Fibroblast of lung (primary cell): ENCODE data around the gene DHODH. TPM values are rescaled to one million over a fixed set of nuclear protein-coding genes. Genes with fewer than 3 reads are reported as not detected.

Experiments used
- DNase-seq, 2 donors: peaks; one replicate each; pipeline versions ENCODE4 v3.0.0 to v3.0.0-alpha.2; 2010; ENCODE audit warnings: low read depth in 2 of 2
- H2AFZ ChIP-seq: 2 replicates; pipeline ENCODE4 v1.5.1; 2012; ENCODE audit warnings: low read length, control low read depth, inconsistent platforms
- H3K27ac ChIP-seq: 2 replicates; pipeline ENCODE4 v1.5.1; 2011; ENCODE audit warnings: low read length, control low read depth; ENCODE audit not compliant: insufficient read depth
- H3K27me3 ChIP-seq: 2 replicates; pipeline ENCODE4 v1.5.1; 2011; ENCODE audit warnings: mild to moderate bottlenecking, low read length; ENCODE audit not compliant: control insufficient read depth, insufficient read depth
- H3K36me3 ChIP-seq: 2 replicates; pipeline ENCODE4 v1.5.1; 2011; ENCODE audit warnings: low read length; ENCODE audit not compliant: control insufficient read depth, insufficient read depth
- H3K4me1 ChIP-seq: 2 replicates; pipeline ENCODE4 v1.5.1; 2011; ENCODE audit warnings: low read length; ENCODE audit not compliant: control insufficient read depth, insufficient read depth; ENCODE audit errors: extremely low read depth
- H3K4me2 ChIP-seq: 2 replicates; pipeline ENCODE4 v1.5.1; 2011; ENCODE audit warnings: low read length, control low read depth; ENCODE audit not compliant: insufficient read depth; ENCODE audit errors: extremely low read depth
- H3K4me3 ChIP-seq, 4 experiments: fragments of 200-600 bp in 1 of 4; sonication (generic) in 1 of 4; replicated peaks in 1 of 4; 2 replicates each; pipeline ENCODE4 v1.5.1; 2011 to 2016; ENCODE audit warnings: low read length in 4 of 4, low read depth in 3 of 4, mild to moderate bottlenecking in 3 of 4, control low read depth in 2 of 4, inconsistent platforms in 1 of 4, mixed read lengths in 1 of 4; ENCODE audit not compliant: insufficient read depth in 1 of 4; ENCODE audit errors: control extremely low read depth in 1 of 4
- H3K79me2 ChIP-seq: 2 replicates; pipeline ENCODE4 v1.5.1; 2012; ENCODE audit warnings: mild to moderate bottlenecking, low read length, inconsistent platforms; ENCODE audit not compliant: control insufficient read depth, insufficient read depth
- H3K9ac ChIP-seq: 2 replicates; pipeline ENCODE4 v1.5.1; 2011; ENCODE audit warnings: mild to moderate bottlenecking, low read length, control low read depth; ENCODE audit not compliant: insufficient read depth
- H3K9me3 ChIP-seq: 2 replicates; pipeline ENCODE4 v1.5.1; 2012; ENCODE audit warnings: low read depth, low read length; ENCODE audit not compliant: control insufficient read depth, insufficient read depth
- H4K20me1 ChIP-seq: 2 replicates; pipeline ENCODE4 v1.5.1; 2011; ENCODE audit warnings: low read length; ENCODE audit not compliant: control insufficient read depth, insufficient read depth; ENCODE audit errors: extremely low read depth
- EZH2 ChIP-seq: IDR thresholded peaks from 2 replicates; pipeline ENCODE4 v1.5.1; 2012; ENCODE audit warnings: low read length, control low read depth, mild to moderate bottlenecking; ENCODE audit errors: missing control alignments
- polyA minus RNA-seq: library from RNA; depleted of rRNA, polyadenylated mRNA; stranded (reverse); fragments of >200 nt; gene quantifications from 2 replicates; pipeline ENCODE4 v1.2.3, GENCODE V29; 2011; ENCODE audit warnings: low replicate concordance
- polyA plus RNA-seq, 2 donors: library from polyadenylated mRNA; depleted of rRNA in 1 of 2; stranded (reverse) in 1 of 2; unstranded in 1 of 2; fragments of >200 nt; gene quantifications; 2 replicates each; pipeline ENCODE4 v1.2.1, GENCODE V29; 2011 to 2012; ENCODE audit warnings: missing spikeins in 1 of 2
- total RNA-seq: library from RNA; depleted of rRNA; stranded (reverse); fragments of >200 nt; gene quantifications from 2 replicates; pipeline ENCODE4 v1.2.1, GENCODE V29; 2014
- TF ChIP-seq, protein P1 (sequence below), 2 donors: IDR thresholded peaks in 1 of 2; conservative IDR thresholded peaks in 1 of 2; 1 replicate in 1 of 2; 2 replicates in 1 of 2; pipeline ENCODE4 v1.5.1; 2011 to 2012; ENCODE audit warnings: low read length in 2 of 2, control low read depth in 1 of 2, inconsistent platforms in 1 of 2, low read depth in 1 of 2, mild to moderate bottlenecking in 1 of 2

DHODH gene
- total RNA-seq, result 2.8 and 3.0 TPM in 2 replicates
- polyA plus RNA-seq, result 3.0 and 5.2 TPM in 2 replicates
- 3.4 and 6.2 TPM in 2 replicates for polyA plus RNA-seq (2012)
- 1.1 and 2.7 TPM in 2 replicates for polyA minus RNA-seq

DNA sequence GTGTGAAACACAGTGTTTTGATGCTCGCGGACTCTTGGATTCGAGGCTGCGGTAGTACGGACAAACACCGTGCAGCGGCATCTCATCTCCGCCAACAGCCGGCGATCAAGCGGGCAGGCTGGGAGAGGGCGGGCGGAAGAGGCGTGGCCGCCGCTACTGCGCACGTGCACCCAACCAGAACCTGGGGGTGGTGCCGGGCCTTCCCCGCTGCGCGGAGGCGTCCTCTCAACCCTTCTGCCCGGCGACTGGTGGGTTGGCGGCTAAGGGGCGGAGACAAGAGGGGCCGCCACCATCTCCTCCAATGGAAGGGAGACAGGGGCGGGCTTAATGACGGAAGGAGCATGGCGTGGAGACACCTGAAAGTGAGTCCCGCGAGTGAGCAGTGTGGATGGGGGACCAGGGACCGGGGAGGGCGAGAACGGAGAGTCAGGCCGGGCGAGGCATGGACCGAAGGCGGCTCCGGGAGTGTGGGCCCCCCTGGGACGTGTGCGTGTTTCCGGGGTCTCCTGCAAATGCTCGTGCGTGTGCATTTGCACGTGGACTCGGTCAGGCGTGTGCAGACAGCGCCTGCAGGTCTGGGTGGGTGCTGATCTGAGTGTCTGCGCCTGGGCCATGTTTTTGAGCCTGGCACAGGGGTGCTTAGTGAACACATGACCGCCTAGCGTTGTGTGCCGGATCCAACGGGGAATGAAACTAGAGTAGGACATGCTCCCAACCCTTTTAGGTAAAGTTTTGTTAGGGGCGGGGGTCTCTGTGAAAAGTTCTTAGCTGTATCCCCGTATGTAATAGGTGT, at the start of gene DHODH:
DHODH (plus strand) TSS at position 321 of the 793 bp plus-strand sequence; CDS start at position 342, 21 bp downstream.
- Histone ChIP-seq H3K9ac (peak within 1 kb of the TSS; percentile 46), H3K4me2 (peak within 1 kb of the TSS; percentile 86), H2AFZ (peak within 1 kb of the TSS; percentile 85), H3K79me2 (no peaks in the 10 kb centered on the region), H3K9me3 (no peaks in the 10 kb centered on the region), H3K27me3 (no peaks in the 10 kb centered on the region), H4K20me1 (no peaks in the 10 kb centered on the region), H3K36me3 (no peaks in the 10 kb centered on the region), H3K27ac (peak within 1 kb of the TSS; percentile 23), H3K4me1 (no peaks in the 10 kb centered on the region), H3K4me3 (peak within 1 kb of the TSS; percentile 61 to 97 (median 80))
- no peak for TF ChIP-seq EZH2
- TF ChIP-seq, protein P1, sequence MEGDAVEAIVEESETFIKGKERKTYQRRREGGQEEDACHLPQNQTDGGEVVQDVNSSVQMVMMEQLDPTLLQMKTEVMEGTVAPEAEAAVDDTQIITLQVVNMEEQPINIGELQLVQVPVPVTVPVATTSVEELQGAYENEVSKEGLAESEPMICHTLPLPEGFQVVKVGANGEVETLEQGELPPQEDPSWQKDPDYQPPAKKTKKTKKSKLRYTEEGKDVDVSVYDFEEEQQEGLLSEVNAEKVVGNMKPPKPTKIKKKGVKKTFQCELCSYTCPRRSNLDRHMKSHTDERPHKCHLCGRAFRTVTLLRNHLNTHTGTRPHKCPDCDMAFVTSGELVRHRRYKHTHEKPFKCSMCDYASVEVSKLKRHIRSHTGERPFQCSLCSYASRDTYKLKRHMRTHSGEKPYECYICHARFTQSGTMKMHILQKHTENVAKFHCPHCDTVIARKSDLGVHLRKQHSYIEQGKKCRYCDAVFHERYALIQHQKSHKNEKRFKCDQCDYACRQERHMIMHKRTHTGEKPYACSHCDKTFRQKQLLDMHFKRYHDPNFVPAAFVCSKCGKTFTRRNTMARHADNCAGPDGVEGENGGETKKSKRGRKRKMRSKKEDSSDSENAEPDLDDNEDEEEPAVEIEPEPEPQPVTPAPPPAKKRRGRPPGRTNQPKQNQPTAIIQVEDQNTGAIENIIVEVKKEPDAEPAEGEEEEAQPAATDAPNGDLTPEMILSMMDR (conservative IDR thresholded peaks at IDR 0.05 in 1 of 2, IDR thresholded peaks at IDR 0.05 in 1 of 2; ENCODE audit: low read depth in 1 of 2, low read length in 2 of 2), result no peak
- DNase-seq, result peak; percentile 96 to 98

- H3K9me3 ChIP-seq, result no peaks in the 10 kb centered on the region
- no peaks in the 10 kb centered on the region for H3K36me3 ChIP-seq
- TF ChIP-seq, protein P1 (conservative IDR thresholded peaks at IDR 0.05 in 1 of 2, IDR thresholded peaks at IDR 0.05 in 1 of 2; ENCODE audit: low read depth in 1 of 2, low read length in 2 of 2), result peak; percentile 81 to 86
- TF ChIP-seq EZH2, result no peak
- H3K79me2 ChIP-seq, result no peaks in the 10 kb centered on the region
- H3K9ac ChIP-seq, result no peak overlapping the region
- DNase-seq, result peak; percentile 69 to 86
- no peak overlapping the region for H3K4me2 ChIP-seq
- no peaks in the 10 kb centered on the region for H3K27me3 ChIP-seq
- H2AFZ ChIP-seq, result no peak overlapping the region
- H4K20me1 ChIP-seq, result no peaks in the 10 kb centered on the region
- no peak overlapping the region for H3K4me3 ChIP-seq
- H3K4me1 ChIP-seq, result no peaks in the 10 kb centered on the region
- no peak overlapping the region for H3K27ac ChIP-seq
Measured at GRCh38 chr16:71961066-71962039, 47.2 kb upstream of the DHODH start.
